HepG2 (cell line): ENCODE measurements around the gene CDHR1. TPM values are rescaled to one million over a fixed set of nuclear protein-coding genes. Genes with fewer than 3 reads are reported as not detected.

Experiments
- ATAC-seq: fragments of 200-7000 bp; cut with Tn5 transposase; 3 replicates; pipeline ENCODE4 v1.9.1; 2020; ENCODE audit warnings: mild to moderate bottlenecking, moderate library complexity
- BruUV-seq: library from RNA; stranded (reverse); fragments of 400-500 nt; replicated peaks from 2 replicates; lab custom pipeline; 2021; lab: Mats Ljungman, UMichigan
- CTCF ChIA-PET: fragments of 300-600 bp; formaldehyde crosslinking; extraction: SDS; loops from one replicate; lab custom pipeline; 2021; ENCODE audit warnings: low total read pairs, inconsistent platforms, low intra/inter-chr PET ratio; lab: Yijun Ruan, JAX
- POLR2A ChIA-PET: fragments of 350-600 bp; sonication (Branson Sonifier 250); formaldehyde crosslinking; loops from one replicate; lab custom pipeline; 2020; ENCODE audit warnings: antibody characterized with exemption, inconsistent platforms; lab: Yijun Ruan, JAX
- DNase-seq: peaks from one replicate; pipeline ENCODE4 v3.0.0-alpha.2; 2015; ENCODE audit warnings: low spot score
- FAIRE-seq: peaks from 3 replicates; lab custom pipeline; 2011; peaks lifted over from hg19 to GRCh38; lab: Jason Lieb, UNC
- H2AFZ ChIP-seq: one replicate; pipeline ENCODE4 v1.6.1; 2011; ENCODE audit warnings: low read length, inconsistent platforms
- H3K27ac ChIP-seq: fragments of 300-600 bp; 3 replicates; pipeline ENCODE4 v1.8.0; 2011; ENCODE audit warnings: mixed run types, mild to moderate bottlenecking, mixed read lengths, low read length, inconsistent platforms; ENCODE audit not compliant: insufficient read depth; ENCODE audit errors: extremely low read length
- H3K27me3 ChIP-seq, 2 experiments: fragments of 200-600 bp in 1 of 2; 2 replicates in 1 of 2; 3 replicates in 1 of 2; pipeline versions ENCODE4 v1.6.0 to v1.8.0; 2011; ENCODE audit warnings: low read length in 2 of 2, mild to moderate bottlenecking in 2 of 2, moderate library complexity in 2 of 2, inconsistent platforms in 1 of 2; ENCODE audit not compliant: insufficient read depth in 2 of 2, control insufficient read depth in 1 of 2
- H3K36me3 ChIP-seq, 2 experiments: fragments of 200-600 bp in 1 of 2; replicated peaks in 1 of 2; 2 replicates in 1 of 2; 3 replicates in 1 of 2; pipeline versions ENCODE4 v1.5.1 to v1.8.0; 2011; ENCODE audit warnings: low read length in 2 of 2, inconsistent platforms in 1 of 2; ENCODE audit not compliant: insufficient read depth in 2 of 2, control insufficient read depth in 1 of 2
- H3K4me1 ChIP-seq: 2 replicates; pipeline ENCODE4 v1.5.1; 2012; ENCODE audit warnings: low read length, inconsistent platforms; ENCODE audit not compliant: insufficient read depth
- H3K4me2 ChIP-seq: 2 replicates; pipeline ENCODE4 v1.6.0; 2011; ENCODE audit warnings: low read depth, low read length, inconsistent platforms
- H3K4me3 ChIP-seq, 3 experiments: fragments of 200-600 bp in 1 of 3; sonication (generic), shearing (Covaris generic) in 1 of 3; replicated peaks in 1 of 3; 2 replicates each; pipeline ENCODE4 v1.5.1; 2011 to 2016; ENCODE audit warnings: low read length in 3 of 3, inconsistent platforms in 2 of 3, low read depth in 2 of 3, mild to moderate bottlenecking in 2 of 3, control low read depth in 1 of 3, mixed read lengths in 1 of 3; ENCODE audit not compliant: insufficient read depth in 1 of 3
- H3K79me2 ChIP-seq: one replicate; pipeline ENCODE4 v1.6.1; 2011; ENCODE audit warnings: low read length, inconsistent platforms; ENCODE audit not compliant: insufficient read depth
- H3K9ac ChIP-seq: 2 replicates; pipeline ENCODE4 v1.6.0; 2011; ENCODE audit warnings: mild to moderate bottlenecking, low read depth, low read length, inconsistent platforms; ENCODE audit not compliant: insufficient read depth
- H3K9me3 ChIP-seq: 2 replicates; pipeline ENCODE4 v1.5.1; 2012; ENCODE audit warnings: mild to moderate bottlenecking, low read length
- H4K20me1 ChIP-seq: 2 replicates; pipeline ENCODE4 v1.6.0; 2011; ENCODE audit warnings: inconsistent platforms, mild to moderate bottlenecking, low read length, moderate library complexity; ENCODE audit not compliant: insufficient read depth
- ARHGAP35 ChIP-seq: sonication (generic); formaldehyde crosslinking; IDR thresholded peaks from 2 replicates; pipeline ENCODE4 v1.9.0; 2022; ENCODE audit warnings: mild to moderate bottlenecking, inconsistent platforms, moderate library complexity, missing genetic modification reagents, borderline replicate concordance
- ARNTL ChIP-seq: sonication (generic); formaldehyde crosslinking; IDR thresholded peaks from 2 replicates; pipeline ENCODE4 v1.4.0; 2020; ENCODE audit warnings: mild to moderate bottlenecking, missing genetic modification reagents
- CHD2 ChIP-seq: IDR thresholded peaks from 2 replicates; pipeline ENCODE4 v1.6.1; 2011; ENCODE audit warnings: low read depth, low read length, improper control_type of control experiment
- HOXA3 ChIP-seq: sonication (generic); formaldehyde crosslinking; IDR thresholded peaks from 2 replicates; pipeline ENCODE4 v1.5.0; 2020; ENCODE audit warnings: missing genetic modification reagents
- HOXD1 ChIP-seq: sonication (generic); formaldehyde crosslinking; IDR thresholded peaks from 2 replicates; pipeline ENCODE4 v1.5.0; 2020; ENCODE audit warnings: missing genetic modification reagents
- KLF6 ChIP-seq: IDR thresholded peaks from 2 replicates; pipeline ENCODE4 v1.8.0; 2016; ENCODE audit warnings: missing biosample characterization, missing genetic modification reagents
- KMT2A ChIP-seq: sonication (generic); formaldehyde crosslinking; IDR thresholded peaks from 2 replicates; pipeline ENCODE4 v1.4.0; 2020; ENCODE audit warnings: missing genetic modification reagents
- MAFK ChIP-seq, 2 experiments: IDR thresholded peaks in 1 of 2; conservative IDR thresholded peaks in 1 of 2; 2 replicates each; pipeline ENCODE4 v1.6.1; 2011; ENCODE audit warnings: improper control_type of control experiment in 2 of 2, low read length in 2 of 2
- NR2F6 ChIP-seq, 2 experiments: IDR thresholded peaks; 2 replicates each; pipeline ENCODE4 v1.6.1; 2016; ENCODE audit warnings: antibody characterized with exemption in 1 of 2, mild to moderate bottlenecking in 1 of 2
- RAD21 ChIP-seq: fragments of 450-650 bp; formaldehyde crosslinking; IDR thresholded peaks from 2 replicates; pipeline ENCODE4 v1.5.0; 2020; ENCODE audit warnings: mild to moderate bottlenecking
- ZNF7 ChIP-seq: IDR thresholded peaks from 2 replicates; pipeline ENCODE4 v1.6.1; 2016; ENCODE audit warnings: missing biosample characterization, missing genetic modification reagents
- ZNF724P ChIP-seq: sonication (generic); formaldehyde crosslinking; IDR thresholded peaks from 2 replicates; pipeline ENCODE4 v1.8.0; 2022; ENCODE audit warnings: missing genetic modification reagents, borderline replicate concordance
- WGBS: methylation state at CpG from one replicate; pipeline ENCODE4 v1.1.6; 2017; ENCODE audit warnings: low lambda C conversion rate; 5-methylcytosine and 5-hydroxymethylcytosine counted together
- in situ Hi-C: cut with HindIII; loops from 2 replicates; pipeline ENCODE4 v1.10.0; 2017; ENCODE audit warnings: low pct_unique_long_range_greater_than_20kb; ENCODE audit not compliant: extremely low pct_ligation_motif_present
- intact Hi-C: fragments of 100-400 bp; cut with micrococcal nuclease; formaldehyde crosslinking; loops from one replicate; pipeline ENCODE4 v1.10.0; 2022; ENCODE audit not compliant: unreplicated experiment
- polyA plus RNA-seq, 8 experiments: library from polyadenylated mRNA; depleted of rRNA in 3 of 8; stranded (reverse) in 7 of 8; unstranded in 1 of 8; fragments of >200 nt; fragmentation: Illumina TruSeq in 4 of 8; extraction: Trizol in 4 of 8; gene quantifications; 2 replicates each; pipeline versions ENCODE4 v1.2.1 to v1.2.3, GENCODE V29; 2011 to 2016; ENCODE audit warnings: low read depth in 4 of 8, missing spikeins in 1 of 8, mixed read lengths in 1 of 8; ENCODE audit not compliant: insufficient read depth in 1 of 8
- total RNA-seq, 5 experiments: library from RNA; depleted of rRNA; stranded (reverse); fragments of >200 nt; fragmentation: Illumina TruSeq; extraction: Trizol; gene quantifications; 2 replicates each; pipeline ENCODE4 v1.2.3, GENCODE V29; 2016; ENCODE audit warnings: low read depth in 1 of 5
- TF ChIP-seq, protein P1 (sequence below): sonication (generic); formaldehyde crosslinking; IDR thresholded peaks from 2 replicates; pipeline ENCODE4 v1.4.0; 2020; ENCODE audit warnings: mild to moderate bottlenecking, missing genetic modification reagents
- TF ChIP-seq, protein P2 (sequence below): sonication (generic); formaldehyde crosslinking; IDR thresholded peaks from 2 replicates; pipeline ENCODE4 v1.4.0; 2020; ENCODE audit warnings: missing genetic modification reagents
- TF ChIP-seq, protein P3 (sequence below): IDR thresholded peaks from 2 replicates; pipeline ENCODE4 v1.6.1; 2016; ENCODE audit warnings: missing compliant biosample characterization, missing genetic modification reagents, borderline replicate concordance

CDHR1 gene
- total and polyA plus RNA-seq, 2 of the 13 experiments (the other 11 are each of a cell fraction or from before 2014, with no cell fraction given) = 0.04 to 0.09 TPM

DNA sequence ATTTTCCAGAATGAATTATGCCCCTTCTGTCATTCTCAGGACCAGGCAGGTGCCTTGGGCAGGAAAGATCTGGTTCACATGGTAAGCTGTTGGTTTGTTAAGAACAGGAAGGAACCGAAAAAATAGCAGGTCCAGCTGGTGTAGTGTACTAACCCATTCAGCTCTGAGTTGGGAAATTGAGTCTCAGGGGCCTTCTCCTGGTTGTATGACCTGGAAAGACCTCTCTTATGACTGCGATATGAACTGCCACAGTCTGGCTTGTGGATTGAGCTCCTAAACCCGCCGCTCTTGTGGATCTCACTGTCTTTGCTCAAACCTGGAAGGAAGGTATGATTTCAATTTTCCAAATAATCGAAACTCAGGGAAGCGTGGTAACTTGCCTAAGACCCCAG, 42.5 kb downstream of the CDHR1 start:
- no peak for ATAC-seq
- H3K4me3 ChIP-seq = no peak overlapping the region
- no peaks in the 10 kb centered on the region for H4K20me1 ChIP-seq
- intact Hi-C loops (no loop called here), in situ Hi-C loops (no loop called here)
- H3K27me3 ChIP-seq = peaks cover 3 to 28% of the 10 kb centered on the region in 2 experiments; a peak in 4 of 5 replicates
- H3K9ac ChIP-seq = no peak overlapping the region
- no peaks in the 10 kb centered on the region for H3K36me3 ChIP-seq
- no TSS peak for BruUV-seq
- no peak overlapping the region for H2AFZ ChIP-seq
- no peak for DNase-seq
- CTCF ChIA-PET = no interaction called here
- no peak for FAIRE-seq
- WGBS = 49% methylated on average over 6 of the region's 6 CpGs
- peaks cover 2% of the 10 kb centered on the region; the same call in 1 of the 2 replicates for H3K4me1 ChIP-seq
- no peak for TF ChIP-seq KMT2A
- no peak for TF ChIP-seq MAFK (conservative IDR thresholded peaks at IDR 0.05 in 1 of 2, IDR thresholded peaks at IDR 0.05 in 1 of 2; ENCODE audit: low read length in 2 of 2)
- TF ChIP-seq, protein P1, sequence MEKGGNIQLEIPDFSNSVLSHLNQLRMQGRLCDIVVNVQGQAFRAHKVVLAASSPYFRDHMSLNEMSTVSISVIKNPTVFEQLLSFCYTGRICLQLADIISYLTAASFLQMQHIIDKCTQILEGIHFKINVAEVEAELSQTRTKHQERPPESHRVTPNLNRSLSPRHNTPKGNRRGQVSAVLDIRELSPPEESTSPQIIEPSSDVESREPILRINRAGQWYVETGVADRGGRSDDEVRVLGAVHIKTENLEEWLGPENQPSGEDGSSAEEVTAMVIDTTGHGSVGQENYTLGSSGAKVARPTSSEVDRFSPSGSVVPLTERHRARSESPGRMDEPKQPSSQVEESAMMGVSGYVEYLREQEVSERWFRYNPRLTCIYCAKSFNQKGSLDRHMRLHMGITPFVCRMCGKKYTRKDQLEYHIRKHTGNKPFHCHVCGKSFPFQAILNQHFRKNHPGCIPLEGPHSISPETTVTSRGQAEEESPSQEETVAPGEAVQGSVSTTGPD (CRISPR knock-in tag) = no peak
- TF ChIP-seq, protein P2, sequence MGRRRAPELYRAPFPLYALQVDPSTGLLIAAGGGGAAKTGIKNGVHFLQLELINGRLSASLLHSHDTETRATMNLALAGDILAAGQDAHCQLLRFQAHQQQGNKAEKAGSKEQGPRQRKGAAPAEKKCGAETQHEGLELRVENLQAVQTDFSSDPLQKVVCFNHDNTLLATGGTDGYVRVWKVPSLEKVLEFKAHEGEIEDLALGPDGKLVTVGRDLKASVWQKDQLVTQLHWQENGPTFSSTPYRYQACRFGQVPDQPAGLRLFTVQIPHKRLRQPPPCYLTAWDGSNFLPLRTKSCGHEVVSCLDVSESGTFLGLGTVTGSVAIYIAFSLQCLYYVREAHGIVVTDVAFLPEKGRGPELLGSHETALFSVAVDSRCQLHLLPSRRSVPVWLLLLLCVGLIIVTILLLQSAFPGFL (CRISPR knock-in tag) = no peak
- no peak for TF ChIP-seq RAD21 (CRISPR knock-in tag)
- no peak for TF ChIP-seq NR2F6 (IDR thresholded peaks at IDR 0.05)
- no peak for TF ChIP-seq NR2F6 (CRISPR knock-in tag; IDR thresholded peaks at IDR 0.05)
- no peak for TF ChIP-seq HOXA3 (CRISPR knock-in tag)
- TF ChIP-seq, protein P3, sequence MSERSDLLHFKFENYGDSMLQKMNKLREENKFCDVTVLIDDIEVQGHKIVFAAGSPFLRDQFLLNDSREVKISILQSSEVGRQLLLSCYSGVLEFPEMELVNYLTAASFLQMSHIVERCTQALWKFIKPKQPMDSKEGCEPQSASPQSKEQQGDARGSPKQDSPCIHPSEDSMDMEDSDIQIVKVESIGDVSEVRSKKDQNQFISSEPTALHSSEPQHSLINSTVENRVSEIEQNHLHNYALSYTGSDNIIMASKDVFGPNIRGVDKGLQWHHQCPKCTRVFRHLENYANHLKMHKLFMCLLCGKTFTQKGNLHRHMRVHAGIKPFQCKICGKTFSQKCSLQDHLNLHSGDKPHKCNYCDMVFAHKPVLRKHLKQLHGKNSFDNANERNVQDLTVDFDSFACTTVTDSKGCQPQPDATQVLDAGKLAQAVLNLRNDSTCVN (CRISPR knock-in tag) = no peak
- no peak for TF ChIP-seq ARNTL (CRISPR knock-in tag)
- TF ChIP-seq HOXD1 = no peak
- TF ChIP-seq KLF6 (CRISPR knock-in tag) = no peak
- TF ChIP-seq ARHGAP35 = no peak
- no peak for TF ChIP-seq ZNF7 (CRISPR knock-in tag)
- TF ChIP-seq CHD2 = no peak
- TF ChIP-seq ZNF724P = no peak
- TF ChIP-seq, all 625 proteins: peak for 0
- Histone ChIP-seq H3K9me3 (no peaks in the 10 kb centered on the region), H3K79me2 (no peaks in the 10 kb centered on the region), H3K4me2 (no peak overlapping the region), H3K27ac (no peak overlapping the region)
- POLR2A ChIA-PET = no interaction called here
